Endothelial cell of umbilical vein (primary cell): ENCODE results near the gene HOXA3. TPM values are rescaled to one million over a fixed set of nuclear protein-coding genes. Genes with fewer than 3 reads are reported as not detected.

ENCODE experiments used
- BruUV-seq: library from RNA; stranded (reverse); fragments of 400-500 nt; replicated peaks from 2 replicates; lab custom pipeline; 2021; lab: Mats Ljungman, UMichigan
- CTCF ChIA-PET: fragments of 300-600, 350-600 bp; sonication (Branson Sonifier 250); formaldehyde crosslinking; loops from one replicate; lab custom pipeline; 2021; ENCODE audit warnings: antibody characterized with exemption, inconsistent platforms; lab: Charles Lee
- POLR2A ChIA-PET: fragments of 300-600, 350-600 bp; sonication (Branson Sonifier 250); formaldehyde crosslinking; loops from one replicate; lab custom pipeline; 2021; ENCODE audit warnings: antibody characterized with exemption, inconsistent platforms; lab: Charles Lee
- DNase-seq: peaks from one replicate; pipeline ENCODE4 v3.0.0-alpha.2; 2011; ENCODE audit warnings: low read depth, low spot score
- FAIRE-seq: peaks from 2 replicates; lab custom pipeline; 2011; peaks lifted over from hg19 to GRCh38; lab: Jason Lieb, UNC
- H2AFZ ChIP-seq: 2 replicates; pipeline ENCODE4 v1.6.0; 2012; ENCODE audit warnings: low read depth, low read length, control low read depth, inconsistent platforms
- H3K27ac ChIP-seq: 2 replicates; pipeline ENCODE4 v1.5.1; 2011; ENCODE audit warnings: low read depth, mild to moderate bottlenecking, control low read depth, low read length, moderate library complexity; ENCODE audit not compliant: insufficient read depth
- H3K27me3 ChIP-seq, 2 experiments: 2 replicates each; pipeline versions ENCODE4 v1.6.0 to v1.6.1; 2011; ENCODE audit warnings: low read length in 2 of 2, mixed read lengths in 1 of 2; ENCODE audit not compliant: control insufficient read depth in 2 of 2, insufficient read depth in 2 of 2
- H3K36me3 ChIP-seq, 2 experiments: 2 replicates in 1 of 2; 3 replicates in 1 of 2; pipeline ENCODE4 v1.5.1; 2011; ENCODE audit warnings: low read length in 2 of 2, mild to moderate bottlenecking in 1 of 2, moderate library complexity in 1 of 2; ENCODE audit not compliant: control insufficient read depth in 2 of 2, insufficient read depth in 2 of 2; ENCODE audit errors: extremely low read depth in 1 of 2
- H3K4me1 ChIP-seq: 3 replicates; pipeline ENCODE4 v1.5.1; 2011; ENCODE audit warnings: mild to moderate bottlenecking, low read length; ENCODE audit not compliant: control insufficient read depth, insufficient read depth; ENCODE audit errors: extremely low read depth
- H3K4me2 ChIP-seq: 2 replicates; pipeline ENCODE4 v1.6.1; 2011; ENCODE audit warnings: low read length, control low read depth, mixed read lengths; ENCODE audit not compliant: insufficient read depth
- H3K4me3 ChIP-seq, 3 experiments: fragments of 200-600 bp in 1 of 3; sonication (generic), shearing (Covaris generic) in 1 of 3; replicated peaks in 1 of 3; 2 replicates each; pipeline ENCODE4 v1.5.1; 2011 to 2016; ENCODE audit warnings: control low read depth in 3 of 3, low read length in 3 of 3, mild to moderate bottlenecking in 2 of 3, inconsistent platforms in 1 of 3, low read depth in 1 of 3, moderate library complexity in 1 of 3; ENCODE audit not compliant: insufficient read depth in 1 of 3
- H3K79me2 ChIP-seq: 2 replicates; pipeline ENCODE4 v1.6.0; 2012; ENCODE audit warnings: low read length, inconsistent platforms; ENCODE audit not compliant: control insufficient read depth, insufficient read depth
- H3K9ac ChIP-seq: replicated peaks from 2 replicates; pipeline ENCODE3; 2011; ENCODE audit warnings: low read length, control low read depth; ENCODE audit not compliant: insufficient read depth; ENCODE audit errors: extremely low read depth
- H3K9me1 ChIP-seq: replicated peaks from 3 replicates; pipeline ENCODE4 v1.6.0; 2011; ENCODE audit warnings: mild to moderate bottlenecking, low read length; ENCODE audit not compliant: control insufficient read depth, insufficient read depth; ENCODE audit errors: extremely low read depth
- H3K9me3 ChIP-seq: replicated peaks from 2 replicates; pipeline ENCODE4 v1.5.1; 2012; ENCODE audit warnings: low read length, inconsistent platforms; ENCODE audit not compliant: control insufficient read depth, insufficient read depth
- H4K20me1 ChIP-seq: replicated peaks from 2 replicates; pipeline ENCODE3; 2011; ENCODE audit warnings: mild to moderate bottlenecking, low read length; ENCODE audit not compliant: control insufficient read depth, insufficient read depth; ENCODE audit errors: extremely low read depth
- CTCF ChIP-seq, 2 donors: IDR thresholded peaks; 1 replicate in 1 of 2; 2 replicates in 1 of 2; pipeline ENCODE4 v1.5.1; 2011; ENCODE audit warnings: low read length in 2 of 2, mild to moderate bottlenecking in 2 of 2, moderate library complexity in 2 of 2, control low read depth in 1 of 2, inconsistent platforms in 1 of 2, low read depth in 1 of 2; ENCODE audit not compliant: insufficient read depth in 1 of 2; ENCODE audit errors: extremely low read depth in 1 of 2
- EZH2 ChIP-seq: IDR thresholded peaks from 2 replicates; pipeline ENCODE4 v1.6.1; 2012; ENCODE audit warnings: borderline replicate concordance, low read depth, mild to moderate bottlenecking, moderate library complexity, low read length, inconsistent platforms; ENCODE audit not compliant: severe bottlenecking
- FOS ChIP-seq: IDR thresholded peaks from 2 replicates; pipeline ENCODE4 v1.6.1; 2011; ENCODE audit warnings: mild to moderate bottlenecking, low read length, moderate library complexity, borderline replicate concordance; ENCODE audit not compliant: insufficient read depth
- GATA2 ChIP-seq: IDR thresholded peaks from 2 replicates; pipeline ENCODE4 v1.7.0; 2011; ENCODE audit warnings: low read depth, mild to moderate bottlenecking, moderate library complexity, mixed read lengths, low read length; ENCODE audit not compliant: insufficient read length, insufficient read depth
- JUN ChIP-seq: IDR thresholded peaks from 2 replicates; pipeline ENCODE4 v1.6.1; 2011; ENCODE audit warnings: borderline replicate concordance, low read depth; ENCODE audit not compliant: insufficient read length, insufficient read depth
- MAX ChIP-seq: IDR thresholded peaks from 2 replicates; pipeline ENCODE4 v1.6.1; 2011; ENCODE audit not compliant: insufficient read depth, insufficient read length
- MYC ChIP-seq: IDR thresholded peaks from one replicate; pipeline ENCODE4 v1.6.1; 2011; ENCODE audit warnings: mild to moderate bottlenecking, low read depth, low read length
- POLR2AphosphoS5 ChIP-seq: IDR thresholded peaks from 2 replicates; pipeline ENCODE4 v1.6.1; 2012; ENCODE audit warnings: low read depth, mild to moderate bottlenecking, control low read depth, low read length, moderate library complexity; ENCODE audit not compliant: insufficient read depth
- dilution Hi-C: fragments of 300-500 bp; cut with MboI; formaldehyde crosslinking; loops from one replicate; pipeline ENCODE4 v1.15.0; 2019; ENCODE audit warnings: low sequenced_read_pairs; ENCODE audit not compliant: extremely low pct_ligation_motif_present
- intact Hi-C: fragments of 100-400 bp; cut with micrococcal nuclease; formaldehyde crosslinking; loops from one replicate; pipeline ENCODE4 v1.10.0; 2022
- polyA plus RNA-seq, 4 experiments: library from polyadenylated mRNA; depleted of rRNA in 3 of 4; stranded (reverse) in 3 of 4; unstranded in 1 of 4; fragments of >200 nt; gene quantifications; 2 replicates each; pipeline versions ENCODE4 v1.2.1 to v1.2.3, GENCODE V29; 2011 to 2012; ENCODE audit warnings: missing spikeins in 1 of 4
- total RNA-seq: library from RNA; stranded (reverse); gene quantifications from 2 replicates; pipeline ENCODE4 v1.2.3, GENCODE V29; 2021

HOXA3 gene
- total and polyA plus RNA-seq, 2 donors (not counting 3 experiments of a cell fraction or from before 2014, with no cell fraction given): 4.7 to 14.0 TPM

- peak overlapping the region; percentile 23 for H2AFZ ChIP-seq
- no peak overlapping the region for H3K9ac ChIP-seq
- DNase-seq (peak; percentile 11), FAIRE-seq (no peak)
- H3K4me1 ChIP-seq: peaks cover 62% of the 10 kb centered on the region
- H3K27ac ChIP-seq: peak overlapping the region; percentile 96
- H3K9me1 ChIP-seq: no peaks in the 10 kb centered on the region
- no TSS peak for BruUV-seq
- H3K4me2 ChIP-seq: peak overlapping the region; percentile 13
- H3K9me3 ChIP-seq: no peaks in the 10 kb centered on the region
- dilution Hi-C loops: no loop called here
- CTCF ChIA-PET: interaction anchor here (0.6 to 8.0 kb wide), 36 partner anchors 8 to 1319 kb away, joined by 3 to 86 read pairs (median 6); partner anchors contain the start of genes HOXA3, HOXA4, HOXA5 and HOXA6
- H3K79me2 ChIP-seq: peaks cover 92% of the 10 kb centered on the region
- no peaks in the 10 kb centered on the region for H3K36me3 ChIP-seq
- no peaks in the 10 kb centered on the region for H3K27me3 ChIP-seq
- intact Hi-C loops: no loop called here
- H3K4me3 ChIP-seq: peak overlapping the region in 2 of 3 experiments; percentile 53 to 94
- POLR2A ChIA-PET: interaction anchor here (1.1 to 1.4 kb wide), 2 partner anchors 13 to 74 kb away, joined by 3 to 5 read pairs; no protein-coding TSS in a partner anchor
- TF ChIP-seq GATA2 (no peak), CTCF (IDR thresholded peaks at IDR 0.05; ENCODE audit: extremely low read depth in 1 of 2, insufficient read depth in 1 of 2, low read depth in 1 of 2, low read length in 2 of 2) (no peak), FOS (no peak), JUN (no peak), POLR2AphosphoS5 (no peak), MYC (no peak), MAX (no peak), EZH2 (no peak)
- H4K20me1 ChIP-seq: no peaks in the 10 kb centered on the region
Observed at GRCh38 chr7:27180431-27181420, 28.3 kb upstream of the HOXA3 start.
